Sigmoid colon (tissue), 4 donors: ENCODE measurements around the gene KRT7.

Experiments used
- EP300 ChIP-seq, 4 donors: sonication (generic); formaldehyde crosslinking; IDR thresholded peaks; one replicate each; pipeline ENCODE4 v1.6.1; 2017; ENCODE audit warnings: antibody characterized with exemption in 4 of 4
- POLR2A ChIP-seq, 2 donors: fragments of 450-650 bp; IDR thresholded peaks; one replicate each; pipeline ENCODE4 v1.6.1; 2016; ENCODE audit warnings: antibody characterized with exemption in 2 of 2, mild to moderate bottlenecking in 2 of 2, moderate library complexity in 2 of 2
- TF ChIP-seq, protein P1 (sequence below), 4 experiments: fragments of 450-650 bp in 3 of 4; fragments of 200-600 bp in 1 of 4; IDR thresholded peaks; one replicate each; pipeline ENCODE4 v1.5.1; 2016 to 2019; ENCODE audit warnings: antibody characterized with exemption in 4 of 4, mild to moderate bottlenecking in 3 of 4, moderate library complexity in 2 of 4

DNA sequence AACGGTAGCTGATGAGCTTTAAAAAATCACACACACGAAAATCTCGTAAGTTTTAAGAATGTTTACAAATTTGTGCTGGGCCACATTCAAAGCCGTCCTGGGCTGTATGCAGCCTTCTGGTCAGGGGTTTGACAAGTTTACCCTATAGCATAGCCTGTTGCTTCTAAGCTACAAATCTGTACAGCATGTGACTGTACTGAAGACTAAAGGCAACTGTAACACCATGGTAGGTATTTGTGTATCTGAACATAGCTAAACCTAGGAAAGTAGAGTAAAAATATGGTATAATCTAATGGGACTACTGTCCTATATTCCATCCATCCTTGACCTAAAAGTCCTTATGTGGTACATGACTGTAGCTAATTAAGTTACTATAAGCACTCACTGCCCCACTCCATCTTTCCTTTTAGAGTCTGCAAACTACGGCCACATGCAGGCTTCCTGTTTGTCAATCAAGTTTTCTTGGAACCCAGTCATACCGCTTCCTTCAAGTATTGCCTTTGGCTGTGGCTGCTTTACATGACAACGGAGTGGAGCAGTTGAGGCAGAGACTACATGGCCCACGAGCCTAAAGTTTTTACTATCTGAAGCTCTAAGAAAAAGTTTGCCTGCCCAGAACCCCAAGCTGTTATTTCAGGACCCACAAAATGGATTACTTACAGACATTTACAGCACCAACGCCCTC lies 18.5 kb downstream of the KRT7 start:
- TF ChIP-seq, protein P1, sequence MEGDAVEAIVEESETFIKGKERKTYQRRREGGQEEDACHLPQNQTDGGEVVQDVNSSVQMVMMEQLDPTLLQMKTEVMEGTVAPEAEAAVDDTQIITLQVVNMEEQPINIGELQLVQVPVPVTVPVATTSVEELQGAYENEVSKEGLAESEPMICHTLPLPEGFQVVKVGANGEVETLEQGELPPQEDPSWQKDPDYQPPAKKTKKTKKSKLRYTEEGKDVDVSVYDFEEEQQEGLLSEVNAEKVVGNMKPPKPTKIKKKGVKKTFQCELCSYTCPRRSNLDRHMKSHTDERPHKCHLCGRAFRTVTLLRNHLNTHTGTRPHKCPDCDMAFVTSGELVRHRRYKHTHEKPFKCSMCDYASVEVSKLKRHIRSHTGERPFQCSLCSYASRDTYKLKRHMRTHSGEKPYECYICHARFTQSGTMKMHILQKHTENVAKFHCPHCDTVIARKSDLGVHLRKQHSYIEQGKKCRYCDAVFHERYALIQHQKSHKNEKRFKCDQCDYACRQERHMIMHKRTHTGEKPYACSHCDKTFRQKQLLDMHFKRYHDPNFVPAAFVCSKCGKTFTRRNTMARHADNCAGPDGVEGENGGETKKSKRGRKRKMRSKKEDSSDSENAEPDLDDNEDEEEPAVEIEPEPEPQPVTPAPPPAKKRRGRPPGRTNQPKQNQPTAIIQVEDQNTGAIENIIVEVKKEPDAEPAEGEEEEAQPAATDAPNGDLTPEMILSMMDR (IDR thresholded peaks at IDR 0.05), result no peak
- no peak for TF ChIP-seq EP300 (IDR thresholded peaks at IDR 0.05)
- no peak for TF ChIP-seq POLR2A (IDR thresholded peaks at IDR 0.05)
